GM12873 (cell line): Measurements from ENCODE around the gene FOXF1.
A peak's percentile ranks its signal among the peaks of the same experiment; 100 is the strongest.

ENCODE experiments used
- TF ChIP-seq, protein P1 (sequence below): IDR thresholded peaks from 2 replicates; pipeline ENCODE4 v1.5.1; 2012; ENCODE audit warnings: low read depth, mild to moderate bottlenecking, moderate library complexity, low read length, control low read depth; ENCODE audit not compliant: insufficient read depth; ENCODE audit errors: missing control alignments

FOXF1 gene

DNA sequence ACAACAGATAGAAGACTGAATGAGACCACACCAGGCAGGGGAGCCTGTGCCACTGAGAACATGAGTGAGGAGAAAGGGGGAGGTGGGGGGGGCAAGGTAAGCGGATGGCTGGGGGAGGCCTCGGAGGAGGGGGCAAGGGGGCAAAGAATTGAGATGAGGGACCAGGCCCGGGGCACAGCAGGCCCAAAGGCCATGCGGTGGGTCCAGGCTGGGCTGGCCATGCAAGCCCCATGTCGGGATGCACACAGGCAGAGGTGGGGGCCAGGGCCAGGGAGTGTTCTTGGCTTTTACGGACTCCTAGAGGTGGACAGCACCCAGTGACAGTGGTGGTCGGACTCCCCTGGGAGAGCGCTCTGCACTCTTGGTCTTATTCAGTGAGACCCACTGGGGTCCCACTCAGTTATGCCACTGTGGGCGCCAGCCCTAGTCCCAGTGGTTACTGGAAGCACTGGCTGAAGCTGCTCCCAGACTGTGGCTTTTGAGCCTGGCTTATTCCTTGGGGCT lies 49.5 kb downstream of the FOXF1 start:
- TF ChIP-seq, protein P1, sequence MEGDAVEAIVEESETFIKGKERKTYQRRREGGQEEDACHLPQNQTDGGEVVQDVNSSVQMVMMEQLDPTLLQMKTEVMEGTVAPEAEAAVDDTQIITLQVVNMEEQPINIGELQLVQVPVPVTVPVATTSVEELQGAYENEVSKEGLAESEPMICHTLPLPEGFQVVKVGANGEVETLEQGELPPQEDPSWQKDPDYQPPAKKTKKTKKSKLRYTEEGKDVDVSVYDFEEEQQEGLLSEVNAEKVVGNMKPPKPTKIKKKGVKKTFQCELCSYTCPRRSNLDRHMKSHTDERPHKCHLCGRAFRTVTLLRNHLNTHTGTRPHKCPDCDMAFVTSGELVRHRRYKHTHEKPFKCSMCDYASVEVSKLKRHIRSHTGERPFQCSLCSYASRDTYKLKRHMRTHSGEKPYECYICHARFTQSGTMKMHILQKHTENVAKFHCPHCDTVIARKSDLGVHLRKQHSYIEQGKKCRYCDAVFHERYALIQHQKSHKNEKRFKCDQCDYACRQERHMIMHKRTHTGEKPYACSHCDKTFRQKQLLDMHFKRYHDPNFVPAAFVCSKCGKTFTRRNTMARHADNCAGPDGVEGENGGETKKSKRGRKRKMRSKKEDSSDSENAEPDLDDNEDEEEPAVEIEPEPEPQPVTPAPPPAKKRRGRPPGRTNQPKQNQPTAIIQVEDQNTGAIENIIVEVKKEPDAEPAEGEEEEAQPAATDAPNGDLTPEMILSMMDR: no peak

DNA sequence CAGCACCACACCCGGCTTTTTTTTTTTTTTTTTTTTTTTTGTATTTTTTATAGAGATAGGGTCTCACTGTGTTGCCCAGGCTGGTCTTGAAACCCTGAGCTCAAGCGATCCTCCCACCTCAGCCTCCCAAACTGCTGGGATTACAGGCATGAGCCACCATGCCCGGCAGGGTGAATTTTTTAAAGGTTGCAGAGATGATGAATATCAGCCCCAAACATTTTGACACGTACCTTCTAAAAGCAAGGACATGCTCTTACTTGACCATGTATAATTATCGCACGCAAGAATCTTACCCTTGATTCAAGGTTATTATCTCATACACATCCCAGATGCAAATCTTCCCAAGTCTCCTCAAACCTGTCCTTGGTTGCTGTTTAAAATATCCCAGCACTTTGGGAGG lies 52.0 kb downstream of the FOXF1 start:
- TF ChIP-seq, protein P1: no peak

DNA sequence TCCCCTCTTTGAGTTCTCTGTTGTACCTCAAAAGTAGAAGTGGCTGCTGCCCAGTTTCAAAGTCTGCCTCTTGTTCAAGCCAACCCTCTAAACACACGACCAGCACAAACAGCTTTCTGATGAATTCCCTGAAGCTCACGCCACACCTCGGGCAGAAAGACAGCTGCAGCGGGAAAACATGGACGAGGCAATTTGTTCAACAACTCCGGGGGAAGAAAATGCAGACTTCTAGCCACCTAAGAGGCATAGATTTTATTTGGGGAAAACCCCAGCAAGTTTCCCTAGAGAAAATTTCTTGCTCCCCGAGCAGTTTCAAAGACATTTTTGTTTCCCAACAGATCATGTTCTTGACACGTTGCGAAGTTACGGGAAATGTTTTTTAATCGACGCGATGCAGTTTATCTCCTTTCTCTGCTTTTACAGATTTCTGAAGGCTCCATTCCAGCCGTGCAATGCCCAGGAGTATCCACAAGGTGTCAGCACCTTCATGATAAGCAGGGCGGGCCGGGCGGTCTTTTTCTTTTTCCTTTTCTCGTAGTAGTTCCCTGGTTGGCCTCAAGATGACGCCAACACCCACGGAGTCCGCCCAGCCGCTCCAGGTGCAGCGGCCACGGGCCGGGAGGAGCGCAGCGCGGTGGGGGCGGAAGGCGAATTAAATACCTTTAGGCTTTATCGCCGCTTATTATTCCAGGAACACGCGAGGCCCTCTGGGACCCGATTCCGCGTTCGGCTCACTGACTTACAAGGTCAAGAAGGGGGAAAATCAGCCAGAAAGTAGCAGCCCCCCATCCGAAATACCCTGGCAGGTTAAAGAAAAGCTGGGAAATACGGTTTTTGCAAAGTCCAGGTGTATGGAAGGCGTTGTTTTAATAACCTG lies 53.4 kb downstream of the FOXF1 start:
- TF ChIP-seq, protein P1: peak; percentile 99
